H9 (cell line): ENCODE data around the gene FBLN2. TPM values are rescaled to one million over a fixed set of nuclear protein-coding genes. Genes with fewer than 3 reads are reported as not detected.

Experiments used
- DNase-seq: peaks from one replicate; pipeline ENCODE4 v3.0.0-alpha.2; 2017
- H2AFZ ChIP-seq: one replicate; pipeline ENCODE4 v1.6.1; 2013; ENCODE audit warnings: mild to moderate bottlenecking, low read length, control low read depth, moderate library complexity
- H2AK5ac ChIP-seq: 2 replicates; pipeline ENCODE4 v1.6.1; 2013; ENCODE audit warnings: low read length, control low read depth, mixed read lengths; ENCODE audit not compliant: insufficient read length
- H2BK120ac ChIP-seq: one replicate; pipeline ENCODE4 v1.6.1; 2013; ENCODE audit warnings: low read depth, mild to moderate bottlenecking, low read length, control low read depth, inconsistent platforms; ENCODE audit not compliant: poor library complexity, severe bottlenecking
- H2BK12ac ChIP-seq: 2 replicates; pipeline ENCODE4 v1.6.1; 2013; ENCODE audit warnings: low read length, control low read depth, mixed read lengths, low read depth; ENCODE audit not compliant: insufficient read length
- H2BK15ac ChIP-seq: 2 replicates; pipeline ENCODE4 v1.6.1; 2013; ENCODE audit warnings: low read depth, low read length, control low read depth
- H2BK20ac ChIP-seq: one replicate; pipeline ENCODE4 v1.6.1; 2013; ENCODE audit warnings: low read depth, mild to moderate bottlenecking, low read length, control low read depth, inconsistent platforms; ENCODE audit not compliant: poor library complexity, severe bottlenecking
- H2BK5ac ChIP-seq: 2 replicates; pipeline ENCODE4 v1.6.1; 2013; ENCODE audit warnings: low read length, control low read depth, mixed read lengths; ENCODE audit not compliant: insufficient read length
- H3K14ac ChIP-seq: 2 replicates; pipeline ENCODE4 v1.6.1; 2013; ENCODE audit warnings: low read length, control low read depth; ENCODE audit not compliant: insufficient read depth
- H3K18ac ChIP-seq: 2 replicates; pipeline ENCODE4 v1.6.1; 2013; ENCODE audit warnings: low read depth, mild to moderate bottlenecking, mixed read lengths, low read length, control low read depth; ENCODE audit not compliant: insufficient read length
- H3K23ac ChIP-seq: 2 replicates; pipeline ENCODE4 v1.6.1; 2013; ENCODE audit warnings: low read length, control low read depth, mixed read lengths, low read depth; ENCODE audit not compliant: insufficient read length
- H3K23me2 ChIP-seq: 2 replicates; pipeline ENCODE4 v1.6.1; 2013; ENCODE audit warnings: low read depth, mild to moderate bottlenecking, mixed read lengths, low read length, control low read depth; ENCODE audit not compliant: insufficient read length, poor library complexity, severe bottlenecking
- H3K27ac ChIP-seq: 2 replicates; pipeline ENCODE4 v1.5.1; 2013; ENCODE audit warnings: low read length, control low read depth, mixed read lengths, low read depth; ENCODE audit not compliant: insufficient read length
- H3K27me3 ChIP-seq: 2 replicates; pipeline ENCODE4 v1.6.1; 2013; ENCODE audit warnings: low read length, control low read depth, inconsistent platforms; ENCODE audit not compliant: insufficient read depth
- H3K4ac ChIP-seq: 2 replicates; pipeline ENCODE4 v1.6.1; 2013; ENCODE audit warnings: low read depth, mild to moderate bottlenecking, control low read depth, inconsistent platforms, low read length, moderate library complexity
- H3K4me1 ChIP-seq: 2 replicates; pipeline ENCODE4 v1.6.1; 2013; ENCODE audit warnings: low read length, control low read depth, inconsistent platforms; ENCODE audit not compliant: insufficient read depth
- H3K4me2 ChIP-seq: 2 replicates; pipeline ENCODE4 v1.6.1; 2013; ENCODE audit warnings: low read length, control low read depth, mixed read lengths; ENCODE audit not compliant: insufficient read length, insufficient read depth
- H3K56ac ChIP-seq: 2 replicates; pipeline ENCODE4 v1.6.1; 2013; ENCODE audit warnings: low read depth, mild to moderate bottlenecking, mixed read lengths, low read length, control low read depth; ENCODE audit not compliant: insufficient read length
- H3K79me1 ChIP-seq: 2 replicates; pipeline ENCODE4 v1.6.1; 2013; ENCODE audit warnings: low read depth, mild to moderate bottlenecking, moderate library complexity, low read length, control low read depth, inconsistent platforms; ENCODE audit not compliant: insufficient read depth, poor library complexity, severe bottlenecking
- H3K79me2 ChIP-seq: 2 replicates; pipeline ENCODE4 v1.6.1; 2013; ENCODE audit warnings: low read length, control low read depth, inconsistent platforms; ENCODE audit not compliant: insufficient read depth
- H3K9ac ChIP-seq: 2 replicates; pipeline ENCODE4 v1.6.1; 2013; ENCODE audit warnings: low read length, control low read depth, mixed read lengths; ENCODE audit not compliant: insufficient read length; ENCODE audit errors: extremely low read depth
- H3K9me3 ChIP-seq: one replicate; pipeline ENCODE4 v1.6.1; 2013; ENCODE audit warnings: low read depth, low read length, inconsistent platforms; ENCODE audit not compliant: control insufficient read depth
- H3T11ph ChIP-seq: one replicate; pipeline ENCODE4 v1.6.1; 2013; ENCODE audit warnings: mild to moderate bottlenecking, low read length, control low read depth, inconsistent platforms
- H4K20me1 ChIP-seq: one replicate; pipeline ENCODE4 v1.6.1; 2013; ENCODE audit not compliant: control insufficient read depth, insufficient read length, insufficient read depth
- H4K5ac ChIP-seq: 2 replicates; pipeline ENCODE4 v1.6.1; 2013; ENCODE audit warnings: low read depth, mild to moderate bottlenecking, mixed read lengths, low read length, control low read depth; ENCODE audit not compliant: insufficient read length
- H4K8ac ChIP-seq: replicated peaks from 2 replicates; pipeline ENCODE4 v1.6.1; 2013; ENCODE audit warnings: low read length, control low read depth, mixed read lengths, low read depth; ENCODE audit not compliant: insufficient read length
- H4K91ac ChIP-seq: 2 replicates; pipeline ENCODE4 v1.6.1; 2013; ENCODE audit warnings: low read depth, mild to moderate bottlenecking, moderate library complexity, mixed read lengths, low read length, control low read depth; ENCODE audit not compliant: insufficient read length
- H3K27ac Mint-ChIP-seq, 3 experiments: 2 replicates in 2 of 3; 3 replicates in 1 of 3; pipeline ENCODE4 v1.8.0; 2020 to 2021; ENCODE audit warnings: mixed read lengths in 3 of 3, mild to moderate bottlenecking in 1 of 3, moderate library complexity in 1 of 3
- H3K27me3 Mint-ChIP-seq: 2 replicates; pipeline ENCODE4 v1.8.0; 2021; ENCODE audit warnings: low read depth, mild to moderate bottlenecking, moderate library complexity, mixed read lengths
- H3K36me3 Mint-ChIP-seq, 3 experiments: 2 replicates in 2 of 3; 3 replicates in 1 of 3; pipeline ENCODE4 v1.8.0; 2020 to 2021; ENCODE audit warnings: low read depth in 3 of 3, mixed read lengths in 3 of 3; ENCODE audit not compliant: insufficient read depth in 1 of 3
- H3K4me1 Mint-ChIP-seq, 2 experiments: 2 replicates each; pipeline ENCODE4 v1.8.0; 2020; ENCODE audit warnings: mixed read lengths in 2 of 2
- H3K4me3 Mint-ChIP-seq, 2 experiments: 2 replicates in 1 of 2; 3 replicates in 1 of 2; pipeline ENCODE4 v1.8.0; 2020 to 2021; ENCODE audit warnings: mild to moderate bottlenecking in 2 of 2, mixed read lengths in 2 of 2, moderate library complexity in 1 of 2
- H3K9me3 Mint-ChIP-seq, 2 experiments: 2 replicates in 1 of 2; 3 replicates in 1 of 2; pipeline ENCODE4 v1.8.0; 2020; ENCODE audit warnings: mild to moderate bottlenecking in 2 of 2, mixed read lengths in 2 of 2, moderate library complexity in 1 of 2
- CTCF ChIP-seq: fragments of 200-600 bp; sonication (generic); conservative IDR thresholded peaks from 3 replicates; pipeline ENCODE4 v1.8.0; 2021; ENCODE audit warnings: antibody characterized with exemption, mild to moderate bottlenecking
- WGBS: extraction: QIAGEN DNeasy Blood & Tissue Kit; methylation state at CpG from one replicate; pipeline ENCODE4 v1.1.7; 2013; ENCODE audit warnings: missing lambda C conversion rate, low lambda C conversion rate, mixed read lengths; ENCODE audit not compliant: insufficient read length; ENCODE audit errors: extremely low coverage; 5-methylcytosine and 5-hydroxymethylcytosine counted together
- total RNA-seq: library from RNA; stranded (reverse); gene quantifications from 2 replicates; pipeline ENCODE4 v1.2.1, GENCODE V29; 2021

Gene FBLN2
- total RNA-seq, 1 experiment from 2014 or later, result 11.8 TPM

GRCh38 chr3:13555753-13556152, 6.8 kb downstream of the FBLN2 start:
- no peak overlapping the region for H3K18ac ChIP-seq
- no peak overlapping the region for H2BK20ac ChIP-seq
- no peak overlapping the region for H3K56ac ChIP-seq
- H3K9me3 ChIP-seq, result no peaks in the 10 kb centered on the region
- H3K14ac ChIP-seq, result no peak overlapping the region; the same call in 1 of the 2 replicates
- H3K23ac ChIP-seq, result no peak overlapping the region
- no peaks in the 10 kb centered on the region for H4K20me1 ChIP-seq
- H2AFZ ChIP-seq, result no peak overlapping the region
- no peaks in the 10 kb centered on the region for H3K79me2 ChIP-seq
- H3K27me3 ChIP-seq, result no peaks in the 10 kb centered on the region
- Mint-ChIP-seq H3K9me3 (no peaks in the 10 kb centered on the region), H3K27me3 (peaks cover 17% of the 10 kb centered on the region), H3K36me3 (no peaks in the 10 kb centered on the region), H3K27ac (no peak overlapping the region), H3K4me1 (peaks cover 14 to 28% of the 10 kb centered on the region in 2 experiments), H3K4me3 (no peak overlapping the region)
- no peak overlapping the region for H3K4me2 ChIP-seq
- H2BK15ac ChIP-seq, result no peak overlapping the region
- no peak overlapping the region for H3K9ac ChIP-seq
- H4K8ac ChIP-seq, result no peak overlapping the region
- no peak overlapping the region for H2BK120ac ChIP-seq
- no peaks in the 10 kb centered on the region for H3K4me1 ChIP-seq
- no peak overlapping the region for H3T11ph ChIP-seq
- TF ChIP-seq CTCF, result no peak
- H3K23me2 ChIP-seq, result no peaks in the 10 kb centered on the region
- H2BK12ac ChIP-seq, result no peak overlapping the region
- H3K79me1 ChIP-seq, result no peaks in the 10 kb centered on the region
- no CpG with 5 or more reads among the region's 11 CpGs for WGBS
- DNase-seq, result no peak
- H2BK5ac ChIP-seq, result no peak overlapping the region
- no peak overlapping the region for H3K4ac ChIP-seq
- H2AK5ac ChIP-seq, result no peak overlapping the region
- H4K5ac ChIP-seq, result no peak overlapping the region
- no peak overlapping the region for H4K91ac ChIP-seq
- H3K27ac ChIP-seq, result no peak overlapping the region
